Naive thymus-derived CD4-positive, alpha-beta T cell (primary cell): ENCODE measurements around the gene CENPP. TPM values are rescaled to one million over a fixed set of nuclear protein-coding genes. Genes with fewer than 3 reads are reported as not detected.

ENCODE experiments used
- ATAC-seq: fragments of 150-1000 bp; cut with Tn5 transposase; 2 replicates; pipeline ENCODE4 v1.10.0; 2021; ENCODE audit warnings: mild to moderate bottlenecking, moderate library complexity
- CTCF ChIA-PET: fragments of 350-600 bp; sonication (Branson Sonifier 250); formaldehyde crosslinking; loops from one replicate; lab custom pipeline; 2021; ENCODE audit warnings: antibody characterized with exemption; lab: Charles Lee
- POLR2A ChIA-PET: fragments of 350-600 bp; sonication (Branson Sonifier 250); formaldehyde crosslinking; loops from one replicate; lab custom pipeline; 2021; ENCODE audit warnings: antibody characterized with exemption, inconsistent platforms; lab: Charles Lee
- DNase-seq, 9 donors: peaks; one replicate each; pipeline versions ENCODE4 v3.0.0 to v3.0.0-alpha.2; 2020 to 2022; ENCODE audit warnings: mixed read lengths in 1 of 9
- H3K27ac ChIP-seq: one replicate; pipeline ENCODE4 v1.7.0; 2013; ENCODE audit warnings: mild to moderate bottlenecking, low read depth, low read length, moderate library complexity
- H3K27me3 ChIP-seq, 2 donors: one replicate each; pipeline ENCODE4 v1.7.0; 2013; ENCODE audit warnings: low read length in 2 of 2, mild to moderate bottlenecking in 2 of 2, moderate library complexity in 2 of 2; ENCODE audit not compliant: control insufficient read depth in 2 of 2, insufficient read depth in 2 of 2
- H3K36me3 ChIP-seq, 3 experiments: 1 replicate in 2 of 3; 2 replicates in 1 of 3; pipeline ENCODE4 v1.7.0; 2013; ENCODE audit warnings: low read length in 3 of 3, mild to moderate bottlenecking in 3 of 3, moderate library complexity in 1 of 3; ENCODE audit not compliant: insufficient read depth in 3 of 3, control insufficient read depth in 2 of 3
- H3K4me1 ChIP-seq, 2 donors: one replicate each; pipeline ENCODE4 v1.7.0; 2013; ENCODE audit warnings: low read length in 2 of 2, mild to moderate bottlenecking in 2 of 2, moderate library complexity in 1 of 2; ENCODE audit not compliant: control insufficient read depth in 2 of 2, insufficient read depth in 2 of 2
- H3K4me3 ChIP-seq: 2 replicates; pipeline ENCODE4 v1.7.0; 2013; ENCODE audit warnings: mild to moderate bottlenecking, low read length
- H3K9me3 ChIP-seq, 3 experiments: 1 replicate in 2 of 3; 2 replicates in 1 of 3; pipeline ENCODE4 v1.7.0; 2013; ENCODE audit warnings: low read length in 3 of 3; ENCODE audit not compliant: control insufficient read depth in 2 of 3
- H3K27ac Mint-ChIP-seq, 9 donors: one replicate each; pipeline ENCODE4 v1.8.0; 2020 to 2022; ENCODE audit warnings: mixed read lengths in 9 of 9, mild to moderate bottlenecking in 8 of 9, moderate library complexity in 5 of 9, inconsistent platforms in 2 of 9
- H3K27me3 Mint-ChIP-seq, 5 donors: one replicate each; pipeline ENCODE4 v1.8.0; 2021 to 2022; ENCODE audit warnings: mixed read lengths in 5 of 5, mild to moderate bottlenecking in 1 of 5
- H3K36me3 Mint-ChIP-seq, 5 donors: one replicate each; pipeline ENCODE4 v1.8.0; 2020 to 2022; ENCODE audit warnings: mixed read lengths in 5 of 5, mild to moderate bottlenecking in 3 of 5, inconsistent platforms in 1 of 5
- H3K4me1 Mint-ChIP-seq, 7 donors: one replicate each; pipeline ENCODE4 v1.8.0; 2020 to 2022; ENCODE audit warnings: mixed read lengths in 7 of 7, mild to moderate bottlenecking in 3 of 7, inconsistent platforms in 1 of 7
- H3K4me3 Mint-ChIP-seq, 10 donors: one replicate each; pipeline ENCODE4 v1.8.0; 2020 to 2022; ENCODE audit warnings: mild to moderate bottlenecking in 10 of 10, mixed read lengths in 10 of 10, moderate library complexity in 6 of 10, inconsistent platforms in 2 of 10
- H3K9me3 Mint-ChIP-seq, 11 donors: one replicate each; pipeline ENCODE4 v1.8.0; 2020 to 2022; ENCODE audit warnings: mixed read lengths in 11 of 11, mild to moderate bottlenecking in 4 of 11, inconsistent platforms in 1 of 11, moderate library complexity in 1 of 11
- intact Hi-C, 2 donors: fragments of 100-400 bp; cut with micrococcal nuclease; formaldehyde crosslinking; loops; one replicate each; pipeline ENCODE4 v1.15.1; 2023
- polyA plus RNA-seq, 2 donors: library from polyadenylated mRNA; unstranded; fragments of 300-500 nt; fragmentation: Illumina TruSeq; gene quantifications; one replicate each; pipeline ENCODE4 v1.2.3, GENCODE V29; 2021
- total RNA-seq, 6 experiments: library from RNA in 5 of 6; stranded (reverse) in 5 of 6; gene quantifications; 1 replicate in 5 of 6; 2 replicates in 1 of 6; pipeline ENCODE4 v1.2.3 and lab custom pipeline; 2021 to 2026

CENPP gene
- total and polyA plus RNA-seq, 7 experiments from 2014 or later: 1.2 to 24.3 (median 3.8) TPM

DNA sequence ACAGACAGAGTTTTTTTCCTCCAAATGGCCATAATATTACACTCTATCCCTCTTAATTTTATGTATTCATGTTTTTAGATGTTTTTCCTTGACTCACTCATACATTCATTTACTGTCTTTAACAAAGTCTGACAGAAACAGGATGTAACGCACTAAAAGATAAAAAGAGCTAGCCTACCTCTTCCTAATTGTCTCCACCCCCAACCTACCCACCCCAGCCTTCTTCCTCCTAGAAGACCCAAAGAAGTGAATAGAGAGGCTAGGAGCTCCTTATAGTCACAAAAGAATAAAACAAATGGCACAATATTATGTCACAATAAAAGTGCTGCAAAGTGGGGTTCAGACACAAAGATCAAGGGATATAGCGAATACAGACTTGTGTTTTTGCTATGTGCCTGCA, 1.3 kb upstream of the CENPP start:
- H3K27me3 Mint-ChIP-seq: no peaks in the 10 kb centered on the region
- intact Hi-C loops: loop anchor here (2.0 to 10.0 kb wide), 4 partner anchors 770 to 1842 kb away; partner anchors contain the start of genes CARD19 (in 1 of the 2) and FAM120AOS (in 1 of the 2)
- no peak for ATAC-seq
- Histone ChIP-seq H3K27ac (peak overlapping the region; percentile 88), H3K36me3 (peaks cover 4 to 30% (median 7%) of the 10 kb centered on the region in 3 experiments), H3K4me3 (peak overlapping the region; percentile 90), H3K9me3 (no peaks in the 10 kb centered on the region), H3K27me3 (no peaks in the 10 kb centered on the region), H3K4me1 (peaks cover 11 to 12% of the 10 kb centered on the region in 2 donors)
- no peaks in the 10 kb centered on the region for H3K9me3 Mint-ChIP-seq
- ChIA-PET POLR2A (interaction anchor here (0.6 to 3.2 kb wide), 8 partner anchors 16 to 346 kb away, joined by 3 to 18 read pairs (median 4); partner anchors contain the start of gene IPPK), CTCF (no interaction called here)
- peak in 4 of 9 donors; percentile 1 to 16 (median 4) for DNase-seq
- H3K36me3 Mint-ChIP-seq: peaks cover 5 to 17% (median 12%) of the 10 kb centered on the region in 5 donors
- H3K4me1 Mint-ChIP-seq: peaks cover 18 to 41% (median 35%) of the 10 kb centered on the region in 7 donors
- H3K4me3 Mint-ChIP-seq: peak overlapping the region; percentile 94 to 100 (median 98)
- H3K27ac Mint-ChIP-seq: peak overlapping the region; percentile 97 to 100 (median 99)

DNA sequence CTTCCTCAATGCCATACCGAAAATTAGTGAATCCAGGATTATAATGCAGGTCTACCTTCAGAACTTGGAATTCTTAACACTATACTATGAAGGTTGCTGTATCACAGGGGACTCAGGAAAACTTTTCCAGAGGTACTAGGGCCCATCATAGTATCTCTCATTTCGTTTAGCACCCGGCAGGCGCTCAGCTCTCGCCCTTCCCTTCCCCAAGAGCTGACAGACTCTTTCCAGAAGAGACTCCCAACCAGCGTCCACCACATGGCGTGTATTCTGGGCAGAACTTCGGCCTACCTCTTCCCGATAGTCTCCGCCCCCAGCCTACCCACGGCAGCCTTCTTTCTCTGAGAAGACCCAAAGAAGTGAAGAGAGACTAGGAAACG, 874 bp upstream of the CENPP start:
- H3K9me3 ChIP-seq: no peaks in the 10 kb centered on the region
- CTCF ChIA-PET: no interaction called here
- no peaks in the 10 kb centered on the region for H3K27me3 ChIP-seq
- intact Hi-C loops: loop anchor here (1.0 to 10.0 kb wide), 13 partner anchors 32 to 1842 kb away; partner anchors contain the start of genes IARS1 (in 2 of the 2), SPTLC1 (in 2 of the 2), CARD19 (in 1 of the 2) and FAM120AOS (in 1 of the 2)
- peak overlapping the region; percentile 88 for H3K27ac ChIP-seq
- DNase-seq: no peak
- Mint-ChIP-seq H3K36me3 (peaks cover 4 to 15% (median 9%) of the 10 kb centered on the region in 5 donors), H3K9me3 (no peaks in the 10 kb centered on the region), H3K27ac (peak overlapping the region; percentile 97 to 100 (median 99)), H3K4me1 (peaks cover 18 to 41% (median 35%) of the 10 kb centered on the region in 7 donors), H3K4me3 (peak overlapping the region; percentile 94 to 100 (median 98)), H3K27me3 (no peaks in the 10 kb centered on the region)
- H3K36me3 ChIP-seq: peaks cover under 1 to 26% (median 4%) of the 10 kb centered on the region in 3 experiments
- peak; percentile 18 for ATAC-seq
- POLR2A ChIA-PET: interaction anchor here (0.6 to 3.2 kb wide), 11 partner anchors 23 to 1128 kb away, joined by 3 to 18 read pairs (median 4); partner anchors contain the start of genes IARS1 and IPPK
- H3K4me3 ChIP-seq: peak overlapping the region; percentile 90
- peaks cover 11 to 12% of the 10 kb centered on the region in 2 donors for H3K4me1 ChIP-seq

DNA sequence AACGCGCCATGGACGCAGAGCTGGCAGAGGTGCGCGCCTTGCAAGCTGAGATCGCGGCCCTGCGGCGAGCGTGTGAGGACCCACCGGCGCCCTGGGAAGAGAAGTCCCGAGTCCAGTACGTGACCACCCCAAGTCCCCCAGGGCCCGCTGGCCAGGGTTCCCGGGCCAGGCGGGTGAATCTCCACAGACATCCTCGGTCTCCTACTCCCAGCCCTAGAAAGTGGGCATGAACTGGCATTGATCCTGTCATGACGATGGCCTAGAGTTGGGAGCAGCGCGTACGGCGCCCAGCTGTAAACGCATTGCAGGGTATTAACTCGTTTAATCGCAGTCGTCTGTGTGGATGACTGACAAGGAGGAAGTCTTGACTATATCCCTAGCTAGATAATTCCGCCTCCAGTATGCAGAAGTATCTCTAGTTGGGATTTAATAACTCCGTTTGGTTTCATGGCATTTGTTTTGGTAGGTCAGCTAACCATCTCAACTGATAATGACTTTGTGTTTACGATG, 293 bp downstream of the CENPP start:
- POLR2A ChIA-PET: interaction anchor here (0.6 to 3.2 kb wide), 10 partner anchors 8 to 344 kb away, joined by 3 to 18 read pairs (median 4); partner anchors contain the start of genes IARS1, IPPK and SPTLC1
- Histone ChIP-seq H3K27ac (peak overlapping the region; percentile 88), H3K36me3 (peaks cover 0 to 18% (median 2%) of the 10 kb centered on the region in 3 experiments), H3K27me3 (no peaks in the 10 kb centered on the region), H3K4me1 (peaks cover 11 to 12% of the 10 kb centered on the region in 2 donors), H3K4me3 (peak overlapping the region; percentile 90), H3K9me3 (no peaks in the 10 kb centered on the region)
- Mint-ChIP-seq H3K9me3 (no peaks in the 10 kb centered on the region), H3K27ac (peak overlapping the region; percentile 20 to 100 (median 98)), H3K4me3 (peak overlapping the region; percentile 94 to 100 (median 98)), H3K36me3 (peaks cover 0 to 8% (median 6%) of the 10 kb centered on the region in 5 donors), H3K27me3 (no peaks in the 10 kb centered on the region), H3K4me1 (peaks cover 11 to 41% (median 35%) of the 10 kb centered on the region in 7 donors)
- intact Hi-C loops: loop anchor here (1.0 to 10.0 kb wide), 13 partner anchors 33 to 1841 kb away; partner anchors contain the start of genes IARS1 (in 2 of the 2), SPTLC1 (in 2 of the 2), CARD19 (in 1 of the 2) and FAM120AOS (in 1 of the 2)
- DNase-seq: peak in 1 of 9 donors; percentile 7
- ATAC-seq: no peak
- CTCF ChIA-PET: no interaction called here

DNA sequence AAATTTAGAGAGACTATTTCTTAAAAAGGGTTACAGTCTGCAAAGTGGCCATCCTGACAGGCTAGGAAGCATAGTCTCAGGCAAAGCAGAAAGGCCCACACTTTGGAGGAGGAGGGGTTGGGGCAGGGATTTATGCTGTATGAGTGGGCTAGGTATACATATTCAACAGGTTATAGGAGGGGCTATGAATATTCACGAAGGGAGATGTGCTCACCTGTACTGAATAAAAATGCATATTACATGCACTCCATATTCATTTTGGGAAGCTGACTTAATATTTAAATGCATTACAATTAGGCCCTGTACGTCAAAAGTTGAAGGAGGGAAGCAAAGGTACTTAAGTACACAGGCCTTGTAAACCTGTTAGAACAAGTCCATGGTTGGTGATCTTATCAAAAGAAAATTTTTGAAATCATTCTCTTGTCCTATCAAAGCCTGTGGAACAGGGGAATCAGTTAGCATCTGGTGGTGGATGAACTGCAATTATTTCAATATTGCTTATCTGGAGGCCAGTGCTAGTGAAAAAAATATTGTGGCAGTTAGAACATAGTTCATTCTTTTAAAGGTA, 1.6 kb downstream of the CENPP start:
- no peaks in the 10 kb centered on the region for H3K9me3 Mint-ChIP-seq
- intact Hi-C loops: loop anchor here (5.0 to 10.0 kb wide), 4 partner anchors 80 to 1837 kb away; partner anchors contain the start of gene CARD19 (in 1 of the 2)
- H3K27ac ChIP-seq: no peak overlapping the region
- peaks cover 0 to 7% (median 5%) of the 10 kb centered on the region in 5 donors for H3K36me3 Mint-ChIP-seq
- H3K36me3 ChIP-seq: peaks cover 0 to 11% (median 0%) of the 10 kb centered on the region in 3 experiments
- CTCF ChIA-PET: no interaction called here
- POLR2A ChIA-PET: no interaction called here
- no peak overlapping the region for H3K4me3 ChIP-seq
- H3K4me1 Mint-ChIP-seq: peaks cover 8 to 41% (median 31%) of the 10 kb centered on the region in 7 donors
- no peaks in the 10 kb centered on the region for H3K9me3 ChIP-seq
- ATAC-seq (no peak), DNase-seq (no peak)
- peak overlapping the region; percentile 94 to 100 (median 98) for H3K4me3 Mint-ChIP-seq
- peak overlapping the region in 5 of 9 donors; percentile 12 to 99 (median 36) for H3K27ac Mint-ChIP-seq
- H3K4me1 ChIP-seq: peaks cover 11 to 12% of the 10 kb centered on the region in 2 donors
- H3K27me3 ChIP-seq: no peaks in the 10 kb centered on the region
- H3K27me3 Mint-ChIP-seq: no peaks in the 10 kb centered on the region

DNA sequence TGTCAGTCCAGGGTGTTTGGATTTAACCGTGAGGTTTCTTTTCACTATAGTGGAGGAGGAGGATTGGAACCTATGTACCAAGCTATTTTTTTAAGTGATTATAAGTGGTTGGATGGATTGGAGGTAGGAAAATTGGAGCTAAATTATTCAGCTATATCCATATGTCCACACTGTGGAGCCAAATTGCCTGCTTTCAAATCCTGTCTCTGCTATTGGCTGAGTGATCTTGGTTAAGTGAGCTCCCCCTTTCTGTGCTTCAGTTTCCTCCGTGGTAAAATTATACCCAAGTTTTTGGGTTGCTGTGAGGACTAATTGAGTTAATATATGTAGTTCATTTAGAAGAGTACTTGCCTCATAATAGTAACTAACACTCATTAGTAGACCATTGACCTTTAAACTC, 2.5 kb downstream of the CENPP start:
- DNase-seq (no peak), ATAC-seq (no peak)
- Mint-ChIP-seq H3K27ac (no peak overlapping the region), H3K36me3 (peaks cover 0 to 5% (median 4%) of the 10 kb centered on the region in 5 donors), H3K4me1 (peaks cover 8 to 34% (median 27%) of the 10 kb centered on the region in 7 donors), H3K4me3 (peak overlapping the region in 1 of 10 donors; percentile 27), H3K27me3 (no peaks in the 10 kb centered on the region), H3K9me3 (no peaks in the 10 kb centered on the region)
- Histone ChIP-seq H3K27ac (no peak overlapping the region), H3K4me3 (no peak overlapping the region), H3K4me1 (peaks cover 11 to 12% of the 10 kb centered on the region in 2 donors), H3K27me3 (no peaks in the 10 kb centered on the region), H3K36me3 (peaks cover 0 to 5% (median 0%) of the 10 kb centered on the region in 3 experiments), H3K9me3 (no peaks in the 10 kb centered on the region)
- CTCF ChIA-PET: interaction anchor here (1.4 kb wide), 1 partner anchor 188 kb away, joined by 3 read pairs; no protein-coding TSS in a partner anchor
- POLR2A ChIA-PET: interaction anchor here (0.7 kb wide), 1 partner anchor 100 kb away, joined by 3 read pairs; no protein-coding TSS in a partner anchor
- intact Hi-C loops: loop anchor here (5.0 to 10.0 kb wide), 4 partner anchors 79 to 1837 kb away; partner anchors contain the start of gene CARD19 (in 1 of the 2)

DNA sequence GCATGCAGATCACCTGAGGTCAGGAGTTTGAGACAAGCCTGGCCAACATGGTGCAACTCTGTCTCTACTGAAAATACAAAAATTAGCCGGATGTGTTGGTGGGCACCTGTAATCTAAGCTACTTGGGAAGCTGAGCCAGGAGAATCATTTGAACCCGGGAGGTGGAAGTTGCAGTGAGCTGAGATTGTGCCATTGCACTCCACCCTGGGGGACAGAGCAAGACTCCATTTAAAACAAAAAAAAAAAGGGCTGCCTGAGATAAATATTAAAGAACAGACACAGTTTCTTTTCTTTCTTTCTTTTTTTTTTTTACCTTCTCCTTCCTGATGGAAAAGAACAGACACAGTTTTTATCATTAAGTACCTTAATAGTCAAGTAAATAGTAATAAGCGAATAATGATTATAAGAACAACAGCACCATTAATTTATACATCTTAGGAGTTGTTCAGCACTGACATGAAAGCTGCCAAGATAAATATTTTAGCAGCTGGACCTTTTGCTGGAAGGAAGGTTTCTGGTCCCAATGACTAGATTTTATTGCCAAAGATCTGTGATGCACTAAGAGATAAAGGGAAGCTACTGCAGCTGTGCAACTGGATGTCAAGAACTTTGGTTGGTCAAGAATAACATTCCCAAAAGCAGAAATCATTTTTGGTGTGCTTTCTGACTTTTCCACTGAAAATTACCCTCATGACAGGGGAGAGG, 7.0 kb downstream of the CENPP start:
- Mint-ChIP-seq H3K36me3 (peaks cover 0 to 14% (median 4%) of the 10 kb centered on the region in 5 donors), H3K27me3 (no peaks in the 10 kb centered on the region), H3K4me3 (no peak overlapping the region), H3K9me3 (no peaks in the 10 kb centered on the region), H3K27ac (no peak overlapping the region), H3K4me1 (peaks cover 0 to 2% (median 0%) of the 10 kb centered on the region in 7 donors)
- ATAC-seq (no peak), DNase-seq (no peak)
- H3K4me3 ChIP-seq: no peak overlapping the region
- intact Hi-C loops: no loop called here
- POLR2A ChIA-PET: no interaction called here
- no peaks in the 10 kb centered on the region for H3K9me3 ChIP-seq
- H3K4me1 ChIP-seq: no peaks in the 10 kb centered on the region
- H3K36me3 ChIP-seq: peaks cover 0 to 4% (median 0%) of the 10 kb centered on the region in 3 experiments
- no peaks in the 10 kb centered on the region for H3K27me3 ChIP-seq
- H3K27ac ChIP-seq: no peak overlapping the region
- CTCF ChIA-PET: no interaction called here
